ENCODE measurements around the gene ENO3.

GRCh38 chr17:4934173-4934979 is 16.5 kb upstream of the ENO3 start:
- no peak for TF ChIP-seq POLR2A (IDR thresholded peaks at IDR 0.05)
- no peak for TF ChIP-seq CTCF (IDR thresholded peaks at IDR 0.05)
- TF ChIP-seq POLR2AphosphoS5 (IDR thresholded peaks at IDR 0.05): no peak
- TF ChIP-seq EP300 (IDR thresholded peaks at IDR 0.05): no peak

Data from suprapubic skin (tissue), 4 donors.